Psoas muscle (tissue), 8 donors: Measurements from ENCODE around the gene ODAD4. TPM values are rescaled to one million over a fixed set of nuclear protein-coding genes. Genes with fewer than 3 reads are reported as not detected.

Experiments
- ATAC-seq, 4 donors: fragments of 200-7000 bp; cut with Tn5 transposase; one replicate each; pipeline ENCODE4 v1.9.1; 2020; ENCODE audit warnings: moderate library complexity in 3 of 4, mild to moderate bottlenecking in 2 of 4
- DNase-seq, 2 donors: peaks; one replicate each; pipeline ENCODE4 v3.0.0-alpha.2; 2020
- H3K27ac ChIP-seq: fragments of 200-600 bp; one replicate; pipeline ENCODE4 v1.8.0; 2022
- H3K27me3 ChIP-seq, 3 donors: fragments of 200-600 bp in 1 of 3; one replicate each; pipeline versions ENCODE4 v1.6.1 to v1.8.0; 2013 to 2022; ENCODE audit warnings: low read length in 2 of 3, mild to moderate bottlenecking in 2 of 3, moderate library complexity in 1 of 3; ENCODE audit not compliant: insufficient read depth in 3 of 3
- H3K36me3 ChIP-seq, 2 donors: fragments of 200-600 bp in 1 of 2; one replicate each; pipeline versions ENCODE4 v1.6.1 to v1.8.0; 2013 to 2022; ENCODE audit warnings: low read depth in 1 of 2, mild to moderate bottlenecking in 1 of 2, moderate library complexity in 1 of 2; ENCODE audit not compliant: insufficient read depth in 1 of 2
- H3K4me1 ChIP-seq: fragments of 200-600 bp; one replicate; pipeline ENCODE4 v1.8.0; 2022
- H3K4me3 ChIP-seq: fragments of 200-600 bp; one replicate; pipeline ENCODE4 v1.8.0; 2022; ENCODE audit warnings: mild to moderate bottlenecking
- H3K9me3 ChIP-seq: fragments of 200-600 bp; one replicate; pipeline ENCODE4 v1.8.0; 2022
- CTCF ChIP-seq: fragments of 200-600 bp; IDR thresholded peaks from one replicate; pipeline ENCODE4 v1.8.0; 2022; ENCODE audit warnings: antibody characterized with exemption
- WGBS, 3 donors: extraction: QIAGEN DNeasy Blood & Tissue Kit; methylation state at CpG; one replicate each; pipeline versions ENCODE4 v1.1.6 to v1.1.7; 2013; 5-methylcytosine and 5-hydroxymethylcytosine counted together
- intact Hi-C, 2 donors: fragments of 100-400 bp; cut with DNase I; formaldehyde crosslinking; loops; one replicate each; pipeline versions ENCODE4 v1.11.0 to v1.14.2; 2022
- polyA plus RNA-seq, 3 donors: library from polyadenylated mRNA; stranded (reverse); fragments of 200-250 nt; gene quantifications; one replicate each; pipeline ENCODE4 v1.2.3, GENCODE V29; 2013
- total RNA-seq, 4 donors: library from RNA; stranded (reverse); fragmentation: NEBNext Ultra II Directional in 2 of 4; extraction: Animal tissue kit (Norgen Biotek cat#: 25700) in 2 of 4; gene quantifications; one replicate each; pipeline versions ENCODE4 v1.2.1 to v1.2.4, GENCODE V29; 2021 to 2023
- donor health status: healthy with polysubstance abuse.
- donor health status: DM: no; HTN: no; CAD: no; lungs with moderate emphysema.
- donor health status: Bipolar disorder and iron deficiency.
- donor health status: healthy.
- donor health status: DM: yes; HTN: yes; CAD: no.
- donor health status: DM: no; HTN: no; CAD: no.
- donor health status: DM: no; HTN: no; CAD: no.
- donor health status: DM: yes; HTN: yes; CAD: no.

Gene ODAD4
- total and polyA plus RNA-seq, 7 donors = 0.17 to 0.99 (median 0.32) TPM; not detected in 2

- DNase-seq = no peak
- no peak for TF ChIP-seq CTCF
- no peak for ATAC-seq
- Histone ChIP-seq H3K27ac (no peak overlapping the region), H3K4me1 (no peaks in the 10 kb centered on the region), H3K4me3 (no peak overlapping the region), H3K9me3 (no peaks in the 10 kb centered on the region), H3K36me3 (peaks cover 0 to 97% of the 10 kb centered on the region in 2 donors), H3K27me3 (no peaks in the 10 kb centered on the region)
- intact Hi-C loops = no loop called here
- WGBS, 3 donors = 77 to 84% (median 79%) methylated on average over 15 of the region's 15 CpGs
These were observed 23.8 kb upstream of the ODAD4 start for GRCh38 chr17:41906465-41907184.

- 69 to 81% (median 71%) methylated on average over 8 of the region's 8 CpGs for WGBS, 3 donors
- DNase-seq = no peak
- no peak for ATAC-seq
- TF ChIP-seq CTCF = no peak
- intact Hi-C loops = no loop called here
- Histone ChIP-seq H3K36me3 (peaks cover 0 to 97% of the 10 kb centered on the region in 2 donors), H3K9me3 (no peaks in the 10 kb centered on the region), H3K27ac (no peak overlapping the region), H3K4me1 (no peaks in the 10 kb centered on the region), H3K27me3 (no peaks in the 10 kb centered on the region), H3K4me3 (no peak overlapping the region)
These were observed 23.2 kb upstream of the ODAD4 start for GRCh38 chr17:41907185-41907556.

- H3K36me3 ChIP-seq = peaks cover 0 to 97% of the 10 kb centered on the region in 2 donors
- no peak for TF ChIP-seq CTCF
- no peak for ATAC-seq
- intact Hi-C loops = no loop called here
- no peak overlapping the region for H3K4me3 ChIP-seq
- H3K27me3 ChIP-seq = no peaks in the 10 kb centered on the region
- no peaks in the 10 kb centered on the region for H3K9me3 ChIP-seq
- H3K4me1 ChIP-seq = no peaks in the 10 kb centered on the region
- no peak for DNase-seq
- WGBS, 3 donors = 93 to 96% (median 94%) methylated on average over 14 of the region's 14 CpGs
- no peak overlapping the region for H3K27ac ChIP-seq
These were observed 22.5 kb upstream of the ODAD4 start for GRCh38 chr17:41907633-41908539.

- intact Hi-C loops = no loop called here
- no peaks in the 10 kb centered on the region for H3K27me3 ChIP-seq
- 92 to 93% (median 93%) methylated on average over 13 of the region's 13 CpGs for WGBS, 3 donors
- H3K4me1 ChIP-seq = no peaks in the 10 kb centered on the region
- H3K27ac ChIP-seq = no peak overlapping the region
- peaks cover 0 to 95% of the 10 kb centered on the region in 2 donors for H3K36me3 ChIP-seq
- no peak for TF ChIP-seq CTCF
- no peak overlapping the region for H3K4me3 ChIP-seq
- DNase-seq = no peak
- no peaks in the 10 kb centered on the region for H3K9me3 ChIP-seq
- no peak for ATAC-seq
These were observed 21.3 kb upstream of the ODAD4 start for GRCh38 chr17:41909088-41909487.
